ENCODE measurements around the gene SLC9A2.

SLC9A2 gene

DNA sequence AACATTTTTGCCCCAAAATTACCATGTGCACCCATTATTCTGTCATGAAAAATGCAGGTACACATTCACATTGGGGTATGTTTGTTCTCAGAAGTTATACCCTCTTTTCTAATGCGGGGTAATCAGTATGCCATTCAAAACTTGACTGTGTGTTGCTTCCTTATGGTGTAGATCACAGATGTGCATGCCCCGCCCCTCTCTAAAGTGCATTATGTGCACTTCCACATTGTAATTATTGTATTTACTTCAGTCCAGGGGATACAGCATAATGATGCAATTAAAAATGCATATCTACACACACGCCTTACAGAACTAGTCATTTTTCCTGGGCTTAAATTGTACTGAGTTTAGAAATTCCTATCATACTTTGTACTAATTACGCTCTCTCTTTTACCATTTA lies 48.8 kb downstream of the SLC9A2 start:
- H3K4me3 ChIP-seq (replicated peaks; ENCODE audit: low read depth, low read length) = no peak overlapping the region
- TF ChIP-seq, protein P1, sequence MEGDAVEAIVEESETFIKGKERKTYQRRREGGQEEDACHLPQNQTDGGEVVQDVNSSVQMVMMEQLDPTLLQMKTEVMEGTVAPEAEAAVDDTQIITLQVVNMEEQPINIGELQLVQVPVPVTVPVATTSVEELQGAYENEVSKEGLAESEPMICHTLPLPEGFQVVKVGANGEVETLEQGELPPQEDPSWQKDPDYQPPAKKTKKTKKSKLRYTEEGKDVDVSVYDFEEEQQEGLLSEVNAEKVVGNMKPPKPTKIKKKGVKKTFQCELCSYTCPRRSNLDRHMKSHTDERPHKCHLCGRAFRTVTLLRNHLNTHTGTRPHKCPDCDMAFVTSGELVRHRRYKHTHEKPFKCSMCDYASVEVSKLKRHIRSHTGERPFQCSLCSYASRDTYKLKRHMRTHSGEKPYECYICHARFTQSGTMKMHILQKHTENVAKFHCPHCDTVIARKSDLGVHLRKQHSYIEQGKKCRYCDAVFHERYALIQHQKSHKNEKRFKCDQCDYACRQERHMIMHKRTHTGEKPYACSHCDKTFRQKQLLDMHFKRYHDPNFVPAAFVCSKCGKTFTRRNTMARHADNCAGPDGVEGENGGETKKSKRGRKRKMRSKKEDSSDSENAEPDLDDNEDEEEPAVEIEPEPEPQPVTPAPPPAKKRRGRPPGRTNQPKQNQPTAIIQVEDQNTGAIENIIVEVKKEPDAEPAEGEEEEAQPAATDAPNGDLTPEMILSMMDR (IDR thresholded peaks at IDR 0.05; ENCODE audit: low read length, missing control alignments) = no peak
- DNase-seq (ENCODE audit: low read depth) = no peak

DNA sequence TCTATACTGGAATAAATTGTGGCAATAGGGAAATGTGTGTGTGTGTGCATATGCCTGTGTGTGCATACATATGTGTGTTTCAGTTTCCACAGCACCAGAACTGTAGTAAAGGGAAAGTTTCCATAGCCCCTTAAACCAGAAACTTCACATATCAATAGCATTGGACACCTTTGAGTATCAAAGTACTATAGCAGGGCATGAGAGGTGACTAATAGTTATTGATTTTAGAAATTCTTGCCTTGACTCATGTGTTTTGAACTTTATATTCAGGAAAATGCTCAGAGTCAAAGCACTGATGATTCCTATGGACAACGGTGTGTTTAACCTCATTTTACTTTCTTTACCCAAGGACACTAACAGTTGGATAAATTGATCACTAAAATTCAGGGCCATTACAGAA lies 50.0 kb downstream of the SLC9A2 start:
- DNase-seq (ENCODE audit: low read depth) = no peak
- TF ChIP-seq, protein P1 (IDR thresholded peaks at IDR 0.05; ENCODE audit: low read length, missing control alignments) = no peak
- no peak overlapping the region for H3K4me3 ChIP-seq (replicated peaks; ENCODE audit: low read depth, low read length)

DNA sequence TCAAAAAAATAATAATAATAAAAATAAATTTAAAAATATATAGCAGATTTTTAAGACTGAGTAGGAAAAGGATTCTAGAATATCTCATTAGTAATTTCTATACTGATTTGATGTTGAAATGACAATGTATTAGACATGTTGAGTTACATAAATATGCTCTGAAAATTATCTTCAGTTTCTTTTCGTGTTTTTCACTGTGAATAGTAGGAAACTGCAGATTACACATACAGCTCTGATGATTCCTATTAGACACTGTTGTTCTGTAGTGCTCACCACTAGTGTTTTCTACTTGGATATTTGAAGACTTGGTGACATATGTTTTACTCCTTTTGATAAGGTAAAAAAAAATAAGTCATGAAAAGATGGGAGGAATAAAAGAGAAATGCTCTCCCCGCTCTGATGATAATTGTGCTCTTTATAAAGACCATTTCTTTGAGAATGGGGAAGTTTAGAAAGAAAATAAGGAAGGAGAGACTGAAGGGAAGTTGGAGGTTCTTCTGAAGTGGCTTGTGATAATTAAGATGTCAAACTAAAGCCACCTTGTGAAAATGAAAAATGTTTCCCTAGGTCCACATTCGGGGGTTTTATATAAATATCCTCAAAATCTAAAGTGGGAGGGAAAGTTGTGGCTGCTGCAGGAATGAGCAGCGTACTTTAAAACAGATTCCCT lies 52.9 kb downstream of the SLC9A2 start:
- no peak overlapping the region for H3K4me3 ChIP-seq (replicated peaks; ENCODE audit: low read depth, low read length)
- TF ChIP-seq, protein P1 (IDR thresholded peaks at IDR 0.05; ENCODE audit: low read length, missing control alignments) = no peak
- DNase-seq (ENCODE audit: low read depth) = no peak

DNA sequence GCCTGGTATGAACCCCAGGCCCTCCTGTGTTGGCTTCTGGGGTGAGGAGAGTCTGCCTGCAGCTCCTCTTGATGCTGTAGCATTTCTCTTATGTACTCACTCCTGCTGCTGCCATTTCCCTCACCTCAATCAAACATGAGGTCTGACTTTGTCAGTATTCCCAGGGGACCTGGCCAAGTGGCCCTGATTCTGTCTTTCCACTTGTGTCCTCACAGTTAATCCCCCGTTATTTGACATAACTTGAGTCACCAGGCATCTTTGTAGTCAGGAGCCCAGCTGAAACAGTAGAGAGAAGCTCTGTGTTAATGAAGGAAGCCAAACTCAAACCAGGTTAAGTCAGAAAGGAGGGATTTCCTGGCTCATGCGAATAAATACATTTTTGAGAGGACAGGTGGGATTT lies 55.0 kb downstream of the SLC9A2 start:
- TF ChIP-seq, protein P1 (IDR thresholded peaks at IDR 0.05; ENCODE audit: low read length, missing control alignments) = no peak
- no peak for DNase-seq (ENCODE audit: low read depth)
- no peak overlapping the region for H3K4me3 ChIP-seq (replicated peaks; ENCODE audit: low read depth, low read length)

DNA sequence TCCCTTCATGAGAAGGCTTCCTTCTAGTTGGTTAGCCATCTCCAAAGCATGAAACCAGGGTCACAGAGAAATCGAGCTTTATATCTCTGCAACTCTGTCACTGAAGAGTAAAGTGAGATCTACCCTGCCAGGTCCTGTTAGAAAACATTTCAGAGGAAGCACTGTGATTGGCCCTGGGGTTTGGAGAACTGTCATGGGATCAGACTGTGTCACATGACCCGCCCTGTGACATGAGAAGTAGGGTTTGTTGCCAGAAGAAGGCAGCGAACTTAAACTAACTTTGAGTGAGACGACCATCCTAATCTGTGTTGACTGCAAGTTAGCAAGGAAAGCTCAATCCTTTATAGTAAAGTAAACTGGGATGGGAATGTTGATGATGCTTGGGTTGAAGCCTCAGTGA lies 55.5 kb downstream of the SLC9A2 start:
- no peak for DNase-seq (ENCODE audit: low read depth)
- no peak overlapping the region for H3K4me3 ChIP-seq (replicated peaks; ENCODE audit: low read depth, low read length)
- TF ChIP-seq, protein P1 (IDR thresholded peaks at IDR 0.05; ENCODE audit: low read length, missing control alignments) = no peak

DNA sequence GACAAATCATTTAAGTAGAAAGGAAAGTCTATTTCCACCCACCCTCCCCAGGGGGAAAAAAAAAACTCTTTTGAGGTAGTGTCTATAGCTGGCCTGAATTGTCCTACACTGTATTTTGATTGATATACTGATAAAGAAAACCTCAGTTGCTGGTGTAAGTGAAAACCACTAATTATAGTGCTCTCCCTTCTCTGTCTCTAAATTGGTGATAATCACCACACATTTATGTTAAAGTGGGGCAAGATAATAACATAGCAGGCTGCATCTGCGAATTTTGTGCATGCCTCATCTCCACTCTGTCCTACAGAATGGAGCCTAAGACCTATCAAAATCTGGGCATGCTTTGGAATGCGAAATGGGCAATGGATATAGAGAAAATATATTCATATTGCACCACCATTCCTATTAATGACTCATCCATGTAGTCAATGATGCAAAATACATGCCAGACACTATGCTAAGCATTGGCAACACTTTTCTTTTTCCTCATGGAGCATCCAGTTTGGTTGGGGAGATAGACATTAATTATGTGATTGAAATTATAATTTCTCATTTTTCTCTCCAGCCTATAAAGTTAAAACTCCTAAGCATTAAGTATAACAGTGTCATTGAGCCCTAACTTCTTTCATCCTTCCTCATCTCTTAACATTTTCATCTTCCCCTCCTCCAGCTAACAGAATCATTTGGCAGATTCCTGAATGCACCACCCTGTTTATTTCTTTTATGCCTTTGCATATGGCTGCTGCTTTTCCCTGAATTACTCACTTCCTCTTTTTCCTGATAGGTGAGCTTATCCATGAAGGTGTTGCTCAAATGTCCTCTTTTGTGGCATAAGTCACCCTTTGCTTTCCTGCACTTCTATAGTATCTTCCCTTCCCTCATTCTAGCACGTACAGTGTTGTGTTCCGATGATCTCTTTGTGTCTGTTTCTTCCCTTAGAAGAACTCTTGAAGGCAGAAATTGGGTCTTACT lies 58.2 kb downstream of the SLC9A2 start:
- TF ChIP-seq, protein P1 (IDR thresholded peaks at IDR 0.05; ENCODE audit: low read length, missing control alignments) = no peak
- H3K4me3 ChIP-seq (replicated peaks; ENCODE audit: low read depth, low read length) = no peak overlapping the region
- peak; percentile 3 for DNase-seq (ENCODE audit: low read depth)

Data from fibroblast of pulmonary artery (primary cell).